HepG2 (cell line): Measurements from ENCODE around the gene ATG4B. TPM values are rescaled to one million over a fixed set of nuclear protein-coding genes. Genes with fewer than 3 reads are reported as not detected.

Experiments
- NCOA1 ChIP-seq: sonication (generic); formaldehyde crosslinking; IDR thresholded peaks from 2 replicates; pipeline ENCODE4 v1.9.0; 2021; ENCODE audit warnings: missing genetic modification reagents
- RXRB ChIP-seq: IDR thresholded peaks from 2 replicates; pipeline ENCODE4 v1.6.1; 2016; ENCODE audit warnings: borderline replicate concordance, missing genetic modification reagents, missing compliant biosample characterization
- SIN3A ChIP-seq: IDR thresholded peaks from 2 replicates; pipeline ENCODE4 v1.6.1; 2011; ENCODE audit warnings: low read depth, mild to moderate bottlenecking, control low read depth, low read length, borderline replicate concordance
- ZFP36L1 ChIP-seq: sonication (generic); formaldehyde crosslinking; IDR thresholded peaks from 2 replicates; pipeline ENCODE4 v1.8.0; 2022; ENCODE audit warnings: mild to moderate bottlenecking, missing genetic modification reagents, moderate library complexity
- ZNF263 ChIP-seq: sonication (generic); formaldehyde crosslinking; IDR thresholded peaks from 2 replicates; pipeline ENCODE4 v1.4.0; 2020; ENCODE audit warnings: missing genetic modification reagents
- ZNF329 ChIP-seq: sonication (generic); formaldehyde crosslinking; IDR thresholded peaks from 2 replicates; pipeline ENCODE4 v1.9.0; 2021; ENCODE audit warnings: low read depth, mild to moderate bottlenecking, missing genetic modification reagents
- ZNF549 ChIP-seq: sonication (generic); formaldehyde crosslinking; IDR thresholded peaks from 2 replicates; pipeline ENCODE4 v1.5.0; 2020; ENCODE audit warnings: missing genetic modification reagents
- ZNF567 ChIP-seq: sonication (generic); formaldehyde crosslinking; IDR thresholded peaks from 2 replicates; pipeline ENCODE4 v1.8.1; 2023; ENCODE audit warnings: mild to moderate bottlenecking, missing genetic modification reagents, borderline replicate concordance
- ZNF570 ChIP-seq: sonication (generic); formaldehyde crosslinking; IDR thresholded peaks from 2 replicates; pipeline ENCODE4 v1.4.0; 2020; ENCODE audit warnings: mild to moderate bottlenecking, missing genetic modification reagents, borderline replicate concordance
- ZNF589 ChIP-seq: sonication (generic); formaldehyde crosslinking; conservative IDR thresholded peaks from 2 replicates; pipeline ENCODE4 v1.8.0; 2022; ENCODE audit warnings: mild to moderate bottlenecking, moderate library complexity, missing genetic modification reagents
- polyA plus RNA-seq, 8 experiments: library from polyadenylated mRNA; depleted of rRNA in 3 of 8; stranded (reverse) in 7 of 8; unstranded in 1 of 8; fragments of >200 nt; fragmentation: Illumina TruSeq in 4 of 8; extraction: Trizol in 4 of 8; gene quantifications; 2 replicates each; pipeline versions ENCODE4 v1.2.1 to v1.2.3, GENCODE V29; 2011 to 2016; ENCODE audit warnings: low read depth in 4 of 8, missing spikeins in 1 of 8, mixed read lengths in 1 of 8; ENCODE audit not compliant: insufficient read depth in 1 of 8
- total RNA-seq, 5 experiments: library from RNA; depleted of rRNA; stranded (reverse); fragments of >200 nt; fragmentation: Illumina TruSeq; extraction: Trizol; gene quantifications; 2 replicates each; pipeline ENCODE4 v1.2.3, GENCODE V29; 2016; ENCODE audit warnings: low read depth in 1 of 5
- TF ChIP-seq, protein P1 (sequence below): sonication (generic); formaldehyde crosslinking; IDR thresholded peaks from 2 replicates; pipeline ENCODE4 v1.5.0; 2020; ENCODE audit warnings: mild to moderate bottlenecking, low read depth, missing genetic modification reagents, borderline replicate concordance
- TF ChIP-seq, protein P2 (sequence below): IDR thresholded peaks from 2 replicates; pipeline ENCODE4 v1.6.1; 2016; ENCODE audit warnings: missing genetic modification reagents, missing compliant biosample characterization
- TF ChIP-seq, protein P3 (sequence below): IDR thresholded peaks from 2 replicates; pipeline ENCODE4 v1.6.1; 2016; ENCODE audit warnings: low read depth, missing genetic modification reagents, missing compliant biosample characterization
- TF ChIP-seq, protein P4 (sequence below): sonication (generic); formaldehyde crosslinking; IDR thresholded peaks from 2 replicates; pipeline ENCODE4 v1.8.1; 2023; ENCODE audit warnings: mild to moderate bottlenecking, moderate library complexity, missing genetic modification reagents
- TF ChIP-seq, protein P5 (sequence below): sonication (generic); formaldehyde crosslinking; IDR thresholded peaks from 2 replicates; pipeline ENCODE4 v1.4.0; 2020; ENCODE audit warnings: missing genetic modification reagents, borderline replicate concordance
- TF ChIP-seq, protein P6 (sequence below): sonication (generic); formaldehyde crosslinking; IDR thresholded peaks from 2 replicates; pipeline ENCODE4 v1.5.1; 2020; ENCODE audit warnings: mild to moderate bottlenecking, moderate library complexity, missing genetic modification reagents

Gene ATG4B
- total and polyA plus RNA-seq, 2 of the 13 experiments (the other 11 are each of a cell fraction or from before 2014, with no cell fraction given) = 95.5 to 239 TPM

DNA sequence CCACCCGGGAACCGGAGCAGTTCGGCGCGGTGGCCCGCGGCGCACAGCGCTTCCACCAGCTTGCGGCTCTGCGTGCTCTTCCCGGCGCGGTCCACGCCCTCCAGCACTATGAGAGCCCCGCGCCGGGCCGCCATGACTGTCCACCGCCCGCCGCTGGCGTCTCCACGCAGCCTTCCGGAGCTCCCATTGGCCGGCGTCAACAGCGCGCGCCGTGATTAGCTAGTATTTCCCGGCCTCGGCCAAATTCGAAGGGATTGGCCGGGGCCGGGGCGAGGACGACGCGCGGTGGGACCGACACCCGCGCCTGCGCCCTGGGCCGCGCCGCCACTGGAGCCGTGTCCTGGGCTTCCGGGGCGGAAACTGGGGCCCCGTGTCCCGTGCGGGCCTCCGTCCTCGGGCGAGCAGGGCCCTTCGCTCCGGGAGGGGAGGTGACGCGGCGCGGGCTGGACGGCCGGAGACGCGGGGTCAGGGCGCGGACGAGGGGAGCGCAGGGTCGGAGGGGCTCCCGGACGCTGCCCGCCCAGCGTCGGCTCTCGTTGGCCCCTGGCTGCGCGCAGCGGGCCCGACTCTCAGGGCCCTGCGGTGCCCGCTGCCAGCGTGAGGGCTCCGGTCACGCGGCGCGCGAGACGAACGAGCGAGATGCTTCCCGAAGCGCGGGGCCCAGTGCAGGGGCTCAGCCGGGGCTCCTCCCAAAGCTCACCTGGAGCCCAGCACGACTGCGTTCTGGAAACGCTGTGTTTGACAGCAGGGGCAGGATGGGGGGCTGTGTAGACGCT, 49.3 kb downstream of the ATG4B start, which contains the start of gene DTYMK (continued):
- TF ChIP-seq, protein P1, sequence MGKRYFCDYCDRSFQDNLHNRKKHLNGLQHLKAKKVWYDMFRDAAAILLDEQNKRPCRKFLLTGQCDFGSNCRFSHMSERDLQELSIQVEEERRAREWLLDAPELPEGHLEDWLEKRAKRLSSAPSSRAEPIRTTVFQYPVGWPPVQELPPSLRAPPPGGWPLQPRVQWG = no peak; the same call in 1 of the 2 replicates
- TF ChIP-seq, protein P2, sequence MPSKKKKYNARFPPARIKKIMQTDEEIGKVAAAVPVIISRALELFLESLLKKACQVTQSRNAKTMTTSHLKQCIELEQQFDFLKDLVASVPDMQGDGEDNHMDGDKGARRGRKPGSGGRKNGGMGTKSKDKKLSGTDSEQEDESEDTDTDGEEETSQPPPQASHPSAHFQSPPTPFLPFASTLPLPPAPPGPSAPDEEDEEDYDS (CRISPR knock-in tag) = peak; percentile 58; the same call in 1 of the 2 replicates
- TF ChIP-seq, protein P3, sequence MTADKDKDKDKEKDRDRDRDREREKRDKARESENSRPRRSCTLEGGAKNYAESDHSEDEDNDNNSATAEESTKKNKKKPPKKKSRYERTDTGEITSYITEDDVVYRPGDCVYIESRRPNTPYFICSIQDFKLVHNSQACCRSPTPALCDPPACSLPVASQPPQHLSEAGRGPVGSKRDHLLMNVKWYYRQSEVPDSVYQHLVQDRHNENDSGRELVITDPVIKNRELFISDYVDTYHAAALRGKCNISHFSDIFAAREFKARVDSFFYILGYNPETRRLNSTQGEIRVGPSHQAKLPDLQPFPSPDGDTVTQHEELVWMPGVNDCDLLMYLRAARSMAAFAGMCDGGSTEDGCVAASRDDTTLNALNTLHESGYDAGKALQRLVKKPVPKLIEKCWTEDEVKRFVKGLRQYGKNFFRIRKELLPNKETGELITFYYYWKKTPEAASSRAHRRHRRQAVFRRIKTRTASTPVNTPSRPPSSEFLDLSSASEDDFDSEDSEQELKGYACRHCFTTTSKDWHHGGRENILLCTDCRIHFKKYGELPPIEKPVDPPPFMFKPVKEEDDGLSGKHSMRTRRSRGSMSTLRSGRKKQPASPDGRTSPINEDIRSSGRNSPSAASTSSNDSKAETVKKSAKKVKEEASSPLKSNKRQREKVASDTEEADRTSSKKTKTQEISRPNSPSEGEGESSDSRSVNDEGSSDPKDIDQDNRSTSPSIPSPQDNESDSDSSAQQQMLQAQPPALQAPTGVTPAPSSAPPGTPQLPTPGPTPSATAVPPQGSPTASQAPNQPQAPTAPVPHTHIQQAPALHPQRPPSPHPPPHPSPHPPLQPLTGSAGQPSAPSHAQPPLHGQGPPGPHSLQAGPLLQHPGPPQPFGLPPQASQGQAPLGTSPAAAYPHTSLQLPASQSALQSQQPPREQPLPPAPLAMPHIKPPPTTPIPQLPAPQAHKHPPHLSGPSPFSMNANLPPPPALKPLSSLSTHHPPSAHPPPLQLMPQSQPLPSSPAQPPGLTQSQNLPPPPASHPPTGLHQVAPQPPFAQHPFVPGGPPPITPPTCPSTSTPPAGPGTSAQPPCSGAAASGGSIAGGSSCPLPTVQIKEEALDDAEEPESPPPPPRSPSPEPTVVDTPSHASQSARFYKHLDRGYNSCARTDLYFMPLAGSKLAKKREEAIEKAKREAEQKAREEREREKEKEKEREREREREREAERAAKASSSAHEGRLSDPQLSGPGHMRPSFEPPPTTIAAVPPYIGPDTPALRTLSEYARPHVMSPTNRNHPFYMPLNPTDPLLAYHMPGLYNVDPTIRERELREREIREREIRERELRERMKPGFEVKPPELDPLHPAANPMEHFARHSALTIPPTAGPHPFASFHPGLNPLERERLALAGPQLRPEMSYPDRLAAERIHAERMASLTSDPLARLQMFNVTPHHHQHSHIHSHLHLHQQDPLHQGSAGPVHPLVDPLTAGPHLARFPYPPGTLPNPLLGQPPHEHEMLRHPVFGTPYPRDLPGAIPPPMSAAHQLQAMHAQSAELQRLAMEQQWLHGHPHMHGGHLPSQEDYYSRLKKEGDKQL (CRISPR knock-in tag) = no peak
- TF ChIP-seq ZNF570 (CRISPR knock-in tag) (peak; percentile 25; the same call in 1 of the 2 replicates), SIN3A (peak; percentile 77; the same call in 1 of the 2 replicates), ZNF589 (CRISPR knock-in tag) (peak; percentile 95), RXRB (CRISPR knock-in tag) (peak; percentile 25; the same call in 1 of the 2 replicates), ZNF263 (CRISPR knock-in tag) (peak; percentile 69), NCOA1 (peak; percentile 87), ZFP36L1 (CRISPR knock-in tag) (peak; percentile 97), ZNF549 (CRISPR knock-in tag) (no peak), ZNF329 (CRISPR knock-in tag) (peak; percentile 86; the same call in 1 of the 2 replicates), ZNF567 (CRISPR knock-in tag) (peak; percentile 81; the same call in 1 of the 2 replicates)
- TF ChIP-seq, protein P4, sequence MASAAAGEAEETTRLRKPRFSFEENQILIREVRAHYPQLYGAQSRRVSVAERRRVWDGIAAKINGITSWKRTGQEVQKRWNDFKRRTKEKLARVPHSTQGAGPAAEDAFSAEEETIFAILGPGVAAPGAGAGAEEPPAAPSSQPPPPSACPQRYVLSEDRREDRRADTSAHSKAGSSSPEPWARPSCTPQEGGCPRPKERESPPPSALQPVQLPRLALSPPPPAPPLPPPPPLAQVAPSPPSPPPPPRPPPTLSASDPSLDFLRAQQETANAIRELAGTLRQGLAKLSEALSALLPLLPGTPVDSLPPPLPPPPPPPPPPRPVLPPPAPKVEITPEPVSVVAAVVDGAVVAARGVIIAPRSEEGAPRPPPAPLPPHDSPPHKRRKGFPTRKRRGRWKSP (CRISPR knock-in tag) = peak; percentile 94
- TF ChIP-seq, protein P5, sequence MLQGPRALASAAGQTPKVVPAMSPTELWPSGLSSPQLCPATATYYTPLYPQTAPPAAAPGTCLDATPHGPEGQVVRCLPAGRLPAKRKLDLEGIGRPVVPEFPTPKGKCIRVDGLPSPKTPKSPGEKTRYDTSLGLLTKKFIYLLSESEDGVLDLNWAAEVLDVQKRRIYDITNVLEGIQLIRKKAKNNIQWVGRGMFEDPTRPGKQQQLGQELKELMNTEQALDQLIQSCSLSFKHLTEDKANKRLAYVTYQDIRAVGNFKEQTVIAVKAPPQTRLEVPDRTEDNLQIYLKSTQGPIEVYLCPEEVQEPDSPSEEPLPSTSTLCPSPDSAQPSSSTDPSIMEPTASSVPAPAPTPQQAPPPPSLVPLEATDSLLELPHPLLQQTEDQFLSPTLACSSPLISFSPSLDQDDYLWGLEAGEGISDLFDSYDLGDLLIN = peak; percentile 15; the same call in 1 of the 2 replicates
- TF ChIP-seq, protein P6, sequence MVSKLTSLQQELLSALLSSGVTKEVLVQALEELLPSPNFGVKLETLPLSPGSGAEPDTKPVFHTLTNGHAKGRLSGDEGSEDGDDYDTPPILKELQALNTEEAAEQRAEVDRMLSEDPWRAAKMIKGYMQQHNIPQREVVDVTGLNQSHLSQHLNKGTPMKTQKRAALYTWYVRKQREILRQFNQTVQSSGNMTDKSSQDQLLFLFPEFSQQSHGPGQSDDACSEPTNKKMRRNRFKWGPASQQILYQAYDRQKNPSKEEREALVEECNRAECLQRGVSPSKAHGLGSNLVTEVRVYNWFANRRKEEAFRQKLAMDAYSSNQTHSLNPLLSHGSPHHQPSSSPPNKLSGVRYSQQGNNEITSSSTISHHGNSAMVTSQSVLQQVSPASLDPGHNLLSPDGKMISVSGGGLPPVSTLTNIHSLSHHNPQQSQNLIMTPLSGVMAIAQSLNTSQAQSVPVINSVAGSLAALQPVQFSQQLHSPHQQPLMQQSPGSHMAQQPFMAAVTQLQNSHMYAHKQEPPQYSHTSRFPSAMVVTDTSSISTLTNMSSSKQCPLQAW (CRISPR knock-in tag) = no peak
